Prostate gland (tissue), 2 donors: Measurements from ENCODE around the gene ANXA2.

ENCODE experiments used
- POLR2A ChIP-seq: fragments of 450-650 bp; IDR thresholded peaks from one replicate; pipeline ENCODE4 v1.6.1; 2016; ENCODE audit warnings: antibody characterized with exemption, mild to moderate bottlenecking
- POLR2AphosphoS5 ChIP-seq: sonication (generic); formaldehyde crosslinking; IDR thresholded peaks from one replicate; pipeline ENCODE4 v1.6.1; 2017; ENCODE audit warnings: antibody characterized with exemption
- TF ChIP-seq, protein P1 (sequence below), 4 experiments: fragments of 200-600 bp in 2 of 4; fragments of 450-650 bp in 2 of 4; sonication (generic) in 2 of 4; IDR thresholded peaks; 1 replicate in 3 of 4; 2 replicates in 1 of 4; pipeline ENCODE4 v1.5.1; 2016 to 2019; ENCODE audit warnings: antibody characterized with exemption in 4 of 4, mild to moderate bottlenecking in 2 of 4, moderate library complexity in 2 of 4

DNA sequence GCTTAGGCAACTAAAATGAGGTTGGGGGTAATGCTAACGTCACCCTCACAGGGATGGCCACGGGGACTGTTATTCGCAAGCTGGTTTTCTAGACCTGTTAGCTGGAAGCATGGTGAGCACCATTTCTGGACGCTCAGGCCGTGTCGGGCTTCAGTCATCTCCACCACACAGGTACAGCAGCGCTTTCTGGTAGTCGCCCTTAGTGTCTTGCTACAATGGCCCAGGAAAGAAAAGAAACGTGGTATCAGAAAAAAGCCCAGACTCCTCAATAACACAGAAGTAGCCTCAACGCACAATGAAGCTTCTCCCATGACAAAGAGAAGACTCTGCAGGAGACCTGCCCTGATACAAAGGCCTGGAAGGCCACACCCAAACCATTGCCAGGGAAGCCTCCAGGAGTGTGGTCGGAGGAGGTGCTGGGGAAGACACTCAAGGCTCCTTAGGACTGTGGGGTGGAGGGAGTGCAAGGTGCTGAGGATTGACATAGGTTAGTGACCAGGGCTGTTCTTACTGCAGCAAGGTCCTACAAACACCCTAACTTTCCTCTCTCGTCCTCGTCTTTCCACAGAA, 50.2 kb downstream of the ANXA2 start:
- TF ChIP-seq, protein P1, sequence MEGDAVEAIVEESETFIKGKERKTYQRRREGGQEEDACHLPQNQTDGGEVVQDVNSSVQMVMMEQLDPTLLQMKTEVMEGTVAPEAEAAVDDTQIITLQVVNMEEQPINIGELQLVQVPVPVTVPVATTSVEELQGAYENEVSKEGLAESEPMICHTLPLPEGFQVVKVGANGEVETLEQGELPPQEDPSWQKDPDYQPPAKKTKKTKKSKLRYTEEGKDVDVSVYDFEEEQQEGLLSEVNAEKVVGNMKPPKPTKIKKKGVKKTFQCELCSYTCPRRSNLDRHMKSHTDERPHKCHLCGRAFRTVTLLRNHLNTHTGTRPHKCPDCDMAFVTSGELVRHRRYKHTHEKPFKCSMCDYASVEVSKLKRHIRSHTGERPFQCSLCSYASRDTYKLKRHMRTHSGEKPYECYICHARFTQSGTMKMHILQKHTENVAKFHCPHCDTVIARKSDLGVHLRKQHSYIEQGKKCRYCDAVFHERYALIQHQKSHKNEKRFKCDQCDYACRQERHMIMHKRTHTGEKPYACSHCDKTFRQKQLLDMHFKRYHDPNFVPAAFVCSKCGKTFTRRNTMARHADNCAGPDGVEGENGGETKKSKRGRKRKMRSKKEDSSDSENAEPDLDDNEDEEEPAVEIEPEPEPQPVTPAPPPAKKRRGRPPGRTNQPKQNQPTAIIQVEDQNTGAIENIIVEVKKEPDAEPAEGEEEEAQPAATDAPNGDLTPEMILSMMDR (IDR thresholded peaks at IDR 0.05): no peak
- TF ChIP-seq POLR2A (no peak), POLR2AphosphoS5 (no peak)
